CD4-positive, CD25-positive, alpha-beta regulatory T cell (primary cell): ENCODE data around the gene LSM3. TPM values are rescaled to one million over a fixed set of nuclear protein-coding genes. Genes with fewer than 3 reads are reported as not detected.

Experiments
- ATAC-seq, 2 donors: fragments of 150-1000 bp; cut with Tn5 transposase; one replicate each; pipeline ENCODE4 v1.10.0; 2021; ENCODE audit warnings: low read depth in 2 of 2, moderate number of reproducible peaks in 2 of 2, moderate library complexity in 1 of 2
- DNase-seq, 3 donors: peaks; one replicate each; pipeline versions ENCODE4 v3.0.0 to v3.0.0-alpha.2; 2012 to 2022; ENCODE audit warnings: mixed read lengths in 1 of 3
- H3K27ac ChIP-seq: one replicate; pipeline ENCODE4 v1.7.0; 2013; ENCODE audit warnings: mild to moderate bottlenecking, low read length; ENCODE audit not compliant: insufficient read depth, poor library complexity, severe bottlenecking
- H3K27me3 ChIP-seq: one replicate; pipeline ENCODE4 v1.7.0; 2013; ENCODE audit warnings: low read length; ENCODE audit not compliant: control insufficient read depth, insufficient read depth
- H3K36me3 ChIP-seq: one replicate; pipeline ENCODE4 v1.7.0; 2013; ENCODE audit warnings: mild to moderate bottlenecking, low read length, moderate library complexity; ENCODE audit not compliant: control insufficient read depth, insufficient read depth
- H3K4me1 ChIP-seq: 2 replicates; pipeline ENCODE4 v1.7.0; 2013; ENCODE audit warnings: mild to moderate bottlenecking, low read length; ENCODE audit not compliant: insufficient read depth, control insufficient read depth, poor library complexity, severe bottlenecking
- H3K4me3 ChIP-seq: one replicate; pipeline ENCODE4 v1.7.0; 2013; ENCODE audit warnings: low read depth, mild to moderate bottlenecking, low read length, moderate library complexity
- H3K9me3 ChIP-seq, 2 experiments: 1 replicate in 1 of 2; 2 replicates in 1 of 2; pipeline ENCODE4 v1.7.0; 2013; ENCODE audit warnings: low read length in 2 of 2, mild to moderate bottlenecking in 1 of 2, moderate library complexity in 1 of 2; ENCODE audit not compliant: control insufficient read depth in 2 of 2
- H3K27ac Mint-ChIP-seq, 3 donors: one replicate each; pipeline ENCODE4 v1.8.0; 2020 to 2022; ENCODE audit warnings: mild to moderate bottlenecking in 3 of 3, mixed read lengths in 3 of 3, moderate library complexity in 2 of 3
- H3K27me3 Mint-ChIP-seq: one replicate; pipeline ENCODE4 v1.8.0; 2022; ENCODE audit warnings: mild to moderate bottlenecking, mixed read lengths
- H3K36me3 Mint-ChIP-seq: one replicate; pipeline ENCODE4 v1.8.0; 2020; ENCODE audit warnings: mixed read lengths
- H3K4me1 Mint-ChIP-seq, 4 donors: one replicate each; pipeline ENCODE4 v1.8.0; 2020 to 2022; ENCODE audit warnings: mixed read lengths in 4 of 4, mild to moderate bottlenecking in 1 of 4
- H3K4me3 Mint-ChIP-seq, 4 donors: one replicate each; pipeline ENCODE4 v1.8.0; 2020 to 2022; ENCODE audit warnings: mild to moderate bottlenecking in 4 of 4, mixed read lengths in 4 of 4, moderate library complexity in 3 of 4
- H3K9me3 Mint-ChIP-seq, 7 donors: one replicate each; pipeline ENCODE4 v1.8.0; 2020 to 2022; ENCODE audit warnings: mixed read lengths in 7 of 7, mild to moderate bottlenecking in 3 of 7, moderate library complexity in 2 of 7
- polyA plus RNA-seq, 4 donors: library from polyadenylated mRNA; unstranded; fragments of 300-500 nt; fragmentation: Illumina TruSeq; gene quantifications; one replicate each; pipeline ENCODE4 v1.2.3, GENCODE V29; 2021
- total RNA-seq: library from RNA; stranded (reverse); gene quantifications from one replicate; pipeline ENCODE4 v1.2.3, GENCODE V29; 2022

LSM3 gene
- total and polyA plus RNA-seq, 5 donors from 2014 or later, result 6.6 to 25.7 (median 21.0) TPM

GRCh38 chr3:14246414-14246813 is 67.8 kb downstream of the LSM3 start:
- Histone ChIP-seq H3K27me3 (peaks cover 3% of the 10 kb centered on the region), H3K9me3 (no peaks in the 10 kb centered on the region), H3K4me1 (no peaks in the 10 kb centered on the region), H3K27ac (no peak overlapping the region), H3K4me3 (no peak overlapping the region), H3K36me3 (no peaks in the 10 kb centered on the region)
- Mint-ChIP-seq H3K27ac (no peak overlapping the region), H3K9me3 (no peaks in the 10 kb centered on the region), H3K36me3 (no peaks in the 10 kb centered on the region), H3K27me3 (peaks cover 23% of the 10 kb centered on the region), H3K4me1 (no peaks in the 10 kb centered on the region), H3K4me3 (no peak overlapping the region)
- DNase-seq (no peak), ATAC-seq (no peak)

- H3K9me3 ChIP-seq, result no peaks in the 10 kb centered on the region
- Mint-ChIP-seq H3K27ac (no peak overlapping the region), H3K36me3 (no peaks in the 10 kb centered on the region), H3K9me3 (no peaks in the 10 kb centered on the region), H3K4me1 (no peaks in the 10 kb centered on the region), H3K4me3 (no peak overlapping the region), H3K27me3 (peaks cover 29% of the 10 kb centered on the region)
- no peak overlapping the region for H3K4me3 ChIP-seq
- H3K27me3 ChIP-seq, result peaks cover 3% of the 10 kb centered on the region
- ATAC-seq (no peak), DNase-seq (no peak)
- H3K4me1 ChIP-seq, result no peaks in the 10 kb centered on the region
- H3K27ac ChIP-seq, result no peak overlapping the region
- H3K36me3 ChIP-seq, result no peaks in the 10 kb centered on the region
Observed at GRCh38 chr3:14248477-14248848, 69.8 kb downstream of the LSM3 start.

- Mint-ChIP-seq H3K36me3 (no peaks in the 10 kb centered on the region), H3K27ac (no peak overlapping the region), H3K27me3 (peaks cover 29% of the 10 kb centered on the region), H3K9me3 (no peaks in the 10 kb centered on the region), H3K4me3 (no peak overlapping the region), H3K4me1 (no peaks in the 10 kb centered on the region)
- no peaks in the 10 kb centered on the region for H3K9me3 ChIP-seq
- DNase-seq, result no peak
- H3K36me3 ChIP-seq, result no peaks in the 10 kb centered on the region
- no peak overlapping the region for H3K27ac ChIP-seq
- no peak for ATAC-seq
- H3K27me3 ChIP-seq, result peaks cover 3% of the 10 kb centered on the region
- H3K4me1 ChIP-seq, result no peaks in the 10 kb centered on the region
- no peak overlapping the region for H3K4me3 ChIP-seq
Observed at GRCh38 chr3:14248849-14249523, 70.4 kb downstream of the LSM3 start.

Other genes starting within 250 kb of the LSM3 start
- 3.6 TPM for gene CHCHD4, start 53.9 kb upstream of the LSM3 start, total RNA-seq
- gene CHCHD4, start 53.9 kb upstream of the LSM3 start, polyA plus RNA-seq, result 10 to 100 TPM; 10.3 to 21.1 (median 16.5) TPM
- 50.2 TPM for gene TMEM43, start 53.8 kb upstream of the LSM3 start, total RNA-seq
- gene TMEM43, start 53.8 kb upstream of the LSM3 start, polyA plus RNA-seq, result 10 to 100 TPM; 73.7 to 81.0 (median 76.3) TPM
- 75.5 TPM for gene XPC, start 216 bp upstream of the LSM3 start, total RNA-seq
- 10 to 100 TPM; 31.3 to 42.7 (median 36.9) TPM for gene XPC, start 216 bp upstream of the LSM3 start, polyA plus RNA-seq
- gene SLC6A6, start 223.8 kb downstream of the LSM3 start, total RNA-seq, result 73.3 TPM
- 10 to 100 TPM in 1 of 4 donors, 1 to 10 TPM in 3; 6.9 to 12.9 (median 8.2) TPM for gene SLC6A6, start 223.8 kb downstream of the LSM3 start, polyA plus RNA-seq